RWPE2 (cell line): ENCODE measurements around the gene NEB.

Experiments
- ATAC-seq: fragments of 200-7000 bp; cut with Tn5 transposase; 3 replicates; pipeline ENCODE4 v1.9.1; 2021; ENCODE audit warnings: low read depth
- DNase-seq: peaks from one replicate; pipeline ENCODE4 v3.0.0-alpha.2; 2020; ENCODE audit warnings: low spot score
- H3K27ac ChIP-seq: fragments of 450-650 bp; 2 replicates; pipeline ENCODE4 v1.5.1; 2017; ENCODE audit warnings: mild to moderate bottlenecking; ENCODE audit not compliant: poor library complexity, severe bottlenecking
- H3K27me3 ChIP-seq: fragments of 250-450 bp; sonication (Bioruptor Pico); 2 replicates; pipeline ENCODE4 v1.5.1; 2021; ENCODE audit warnings: mild to moderate bottlenecking, moderate library complexity; ENCODE audit not compliant: insufficient read depth, poor library complexity, severe bottlenecking
- H3K36me3 ChIP-seq: fragments of 250-450 bp; sonication (Bioruptor Pico); 2 replicates; pipeline ENCODE4 v1.5.1; 2020; ENCODE audit warnings: low read depth, mild to moderate bottlenecking, moderate library complexity
- H3K4me1 ChIP-seq: fragments of 250-450 bp; sonication (Bioruptor Pico); 2 replicates; pipeline ENCODE4 v1.5.1; 2021; ENCODE audit warnings: mild to moderate bottlenecking, moderate library complexity; ENCODE audit not compliant: insufficient read depth, poor library complexity, severe bottlenecking
- H3K4me3 ChIP-seq: fragments of 250-450 bp; sonication (Bioruptor Pico); 2 replicates; pipeline ENCODE4 v1.5.1; 2021; ENCODE audit warnings: mild to moderate bottlenecking, moderate library complexity; ENCODE audit not compliant: severe bottlenecking
- H3K9me3 ChIP-seq: fragments of 250-450 bp; sonication (Bioruptor Pico); 2 replicates; pipeline ENCODE4 v1.5.1; 2021; ENCODE audit warnings: mild to moderate bottlenecking, moderate library complexity; ENCODE audit not compliant: severe bottlenecking
- TF ChIP-seq, protein P1 (sequence below): fragments of 450-650 bp; IDR thresholded peaks from one replicate; pipeline ENCODE4 v1.5.1; 2017; ENCODE audit warnings: mild to moderate bottlenecking, moderate library complexity; ENCODE audit not compliant: poor library complexity, severe bottlenecking

The NEB gene

DNA sequence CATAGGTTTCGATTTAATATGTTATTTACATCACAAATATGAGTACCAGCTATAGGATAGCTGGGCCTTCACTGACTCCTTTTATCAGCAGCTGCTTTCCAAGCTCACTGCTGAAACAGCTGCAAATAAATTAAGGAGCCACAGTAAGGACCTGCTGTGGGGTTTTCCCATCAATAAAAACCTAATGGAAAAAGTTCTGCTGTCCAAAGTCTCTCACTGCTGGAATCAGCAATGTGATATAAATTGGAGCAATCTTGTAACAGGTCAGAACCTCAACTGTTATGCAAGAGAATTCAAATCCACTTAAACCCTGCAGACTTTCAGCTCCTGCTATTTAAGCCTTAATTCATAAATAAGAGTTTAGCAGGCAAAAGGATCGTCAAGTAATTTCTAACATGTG lies 61.3 kb downstream of the NEB start:
- TF ChIP-seq, protein P1, sequence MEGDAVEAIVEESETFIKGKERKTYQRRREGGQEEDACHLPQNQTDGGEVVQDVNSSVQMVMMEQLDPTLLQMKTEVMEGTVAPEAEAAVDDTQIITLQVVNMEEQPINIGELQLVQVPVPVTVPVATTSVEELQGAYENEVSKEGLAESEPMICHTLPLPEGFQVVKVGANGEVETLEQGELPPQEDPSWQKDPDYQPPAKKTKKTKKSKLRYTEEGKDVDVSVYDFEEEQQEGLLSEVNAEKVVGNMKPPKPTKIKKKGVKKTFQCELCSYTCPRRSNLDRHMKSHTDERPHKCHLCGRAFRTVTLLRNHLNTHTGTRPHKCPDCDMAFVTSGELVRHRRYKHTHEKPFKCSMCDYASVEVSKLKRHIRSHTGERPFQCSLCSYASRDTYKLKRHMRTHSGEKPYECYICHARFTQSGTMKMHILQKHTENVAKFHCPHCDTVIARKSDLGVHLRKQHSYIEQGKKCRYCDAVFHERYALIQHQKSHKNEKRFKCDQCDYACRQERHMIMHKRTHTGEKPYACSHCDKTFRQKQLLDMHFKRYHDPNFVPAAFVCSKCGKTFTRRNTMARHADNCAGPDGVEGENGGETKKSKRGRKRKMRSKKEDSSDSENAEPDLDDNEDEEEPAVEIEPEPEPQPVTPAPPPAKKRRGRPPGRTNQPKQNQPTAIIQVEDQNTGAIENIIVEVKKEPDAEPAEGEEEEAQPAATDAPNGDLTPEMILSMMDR: no peak
- no peak for DNase-seq
- H3K27me3 ChIP-seq: no peaks in the 10 kb centered on the region
- H3K27ac ChIP-seq: no peak overlapping the region
- ATAC-seq: no peak
- H3K4me3 ChIP-seq: no peak overlapping the region
- no peaks in the 10 kb centered on the region for H3K4me1 ChIP-seq
- H3K36me3 ChIP-seq: no peaks in the 10 kb centered on the region
- no peaks in the 10 kb centered on the region for H3K9me3 ChIP-seq

DNA sequence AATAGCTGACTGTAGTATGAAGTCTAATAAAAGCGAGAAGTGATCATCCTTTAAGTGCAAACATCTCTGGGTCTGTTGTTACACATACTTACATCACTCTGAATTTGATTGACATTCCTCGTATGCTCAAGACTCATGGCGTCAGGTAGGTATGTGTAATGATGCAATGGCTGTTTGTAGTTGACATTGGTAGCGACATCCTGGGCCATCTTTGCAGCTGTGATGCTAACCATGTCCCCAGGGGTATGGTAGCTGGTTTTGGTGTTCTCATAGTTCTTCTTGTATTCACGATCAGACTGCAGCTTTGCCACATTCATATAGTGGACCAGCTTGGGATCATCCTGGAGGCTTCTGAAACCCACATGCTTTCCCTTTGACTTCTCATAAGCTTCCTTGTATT lies 62.0 kb downstream of the NEB start:
- no peak for ATAC-seq
- Histone ChIP-seq H3K4me3 (no peak overlapping the region), H3K4me1 (no peaks in the 10 kb centered on the region), H3K36me3 (no peaks in the 10 kb centered on the region), H3K27ac (no peak overlapping the region), H3K27me3 (no peaks in the 10 kb centered on the region), H3K9me3 (no peaks in the 10 kb centered on the region)
- TF ChIP-seq, protein P1: no peak
- DNase-seq: no peak

DNA sequence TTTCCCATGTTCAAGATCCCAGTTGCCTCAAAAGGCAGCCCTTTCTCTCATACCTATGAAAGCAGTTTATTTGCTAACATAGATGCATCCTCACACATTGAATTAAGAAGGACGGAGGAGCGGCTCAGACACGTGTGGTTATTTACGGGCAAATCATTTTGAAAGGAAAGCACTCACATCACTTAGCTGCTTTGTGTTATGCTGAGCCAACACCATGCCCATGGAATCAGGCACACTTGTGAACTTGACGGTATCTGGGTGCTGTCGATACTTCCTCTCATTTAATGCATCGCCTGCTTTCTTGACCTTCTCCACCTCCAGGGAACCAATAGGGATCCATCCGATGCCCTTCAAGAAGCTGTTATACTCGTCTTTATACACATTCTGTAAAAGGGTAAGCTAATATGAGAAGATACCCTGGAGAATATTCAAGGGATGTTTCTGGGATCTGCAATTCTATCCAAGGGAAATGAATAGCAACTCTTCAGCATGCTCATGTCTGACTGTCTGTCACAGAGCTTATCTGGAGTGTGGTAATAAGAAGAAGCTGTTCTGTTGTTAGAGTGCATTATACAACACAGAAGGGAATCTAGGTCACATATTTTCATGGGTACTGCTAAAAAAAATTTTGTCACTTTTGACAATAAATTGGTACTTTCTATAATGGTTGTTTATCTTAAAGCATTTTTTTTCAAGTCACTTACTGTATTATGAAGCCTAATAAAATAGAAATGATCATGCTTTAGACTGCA lies 63.3 kb downstream of the NEB start:
- Histone ChIP-seq H3K27me3 (no peaks in the 10 kb centered on the region), H3K27ac (no peak overlapping the region), H3K4me1 (no peaks in the 10 kb centered on the region), H3K36me3 (no peaks in the 10 kb centered on the region), H3K4me3 (no peak overlapping the region), H3K9me3 (no peaks in the 10 kb centered on the region)
- TF ChIP-seq, protein P1: no peak
- ATAC-seq: no peak
- no peak for DNase-seq

DNA sequence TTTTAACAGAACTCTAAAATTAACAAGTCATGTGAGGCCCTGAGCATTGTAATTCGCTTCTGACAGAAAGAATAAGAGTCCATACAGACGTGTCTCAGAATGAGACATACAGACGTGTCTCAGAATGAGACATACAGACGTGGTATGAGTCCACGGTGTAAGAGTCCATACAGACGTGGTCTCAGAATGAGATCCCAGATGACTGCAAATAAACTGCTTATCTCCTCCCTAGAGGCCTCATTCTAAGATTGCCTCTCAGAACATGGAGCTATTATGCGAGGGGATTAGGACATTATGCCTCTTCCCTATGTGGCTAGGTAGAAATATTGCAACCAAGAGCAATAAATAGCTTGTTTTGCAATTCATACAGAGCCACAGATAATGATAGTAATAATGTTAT lies 63.9 kb downstream of the NEB start:
- DNase-seq: no peak
- no peaks in the 10 kb centered on the region for H3K9me3 ChIP-seq
- TF ChIP-seq, protein P1: no peak
- H3K4me3 ChIP-seq: no peak overlapping the region
- no peaks in the 10 kb centered on the region for H3K4me1 ChIP-seq
- no peaks in the 10 kb centered on the region for H3K27me3 ChIP-seq
- no peak for ATAC-seq
- H3K27ac ChIP-seq: no peak overlapping the region
- H3K36me3 ChIP-seq: no peaks in the 10 kb centered on the region

DNA sequence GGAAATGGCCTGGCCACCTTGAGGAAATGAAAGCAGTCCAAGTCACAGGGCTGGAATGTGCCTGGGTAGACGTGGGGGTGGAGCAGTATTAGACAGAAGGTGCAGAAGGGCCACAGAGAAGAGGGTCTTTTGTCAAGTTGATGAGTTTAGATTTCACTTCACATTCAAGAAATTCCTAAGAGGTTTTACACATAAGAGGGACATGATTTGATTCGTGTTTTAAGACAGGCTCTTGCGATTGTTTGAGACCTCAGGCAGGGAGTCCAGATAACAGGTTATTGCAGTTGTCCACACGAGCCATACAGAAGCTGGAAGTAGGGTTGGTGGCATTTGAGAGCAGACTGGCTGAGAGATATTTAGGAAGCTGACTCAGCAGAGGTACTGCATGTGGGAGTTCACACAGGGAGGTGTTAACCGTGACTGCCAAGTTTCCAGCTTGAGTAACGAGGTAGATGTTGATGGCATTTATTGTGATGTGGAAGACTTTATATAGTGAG lies 64.6 kb downstream of the NEB start:
- Histone ChIP-seq H3K27ac (no peak overlapping the region), H3K9me3 (no peaks in the 10 kb centered on the region), H3K27me3 (no peaks in the 10 kb centered on the region), H3K4me3 (no peak overlapping the region), H3K36me3 (no peaks in the 10 kb centered on the region), H3K4me1 (no peaks in the 10 kb centered on the region)
- TF ChIP-seq, protein P1: no peak
- ATAC-seq (no peak), DNase-seq (no peak)
